ENCODE data around the gene RNF222.

The RNF222 gene

GRCh38 chr17:8387914-8388651, 9.5 kb downstream of the RNF222 start:
- Histone ChIP-seq H3K9me3 (ENCODE audit: low read length) (no peaks in the 10 kb centered on the region), H2AFZ (ENCODE audit: low read length) (no peak overlapping the region), H4K20me1 (ENCODE audit: insufficient read depth, low read length) (no peaks in the 10 kb centered on the region), H3K4me2 (ENCODE audit: low read length) (no peak overlapping the region), H3F3A (ENCODE audit: insufficient read depth, low read length) (no peaks in the 10 kb centered on the region), H3K27ac (ENCODE audit: low read depth, low read length, poor library complexity, severe bottlenecking) (no peak overlapping the region), H3K9ac (ENCODE audit: low read length) (no peak overlapping the region), H3K36me3 (ENCODE audit: insufficient read depth, low read length) (no peaks in the 10 kb centered on the region), H3K79me2 (ENCODE audit: insufficient read depth, low read length) (no peaks in the 10 kb centered on the region), H3K9me2 (ENCODE audit: low read depth, low read length) (no peaks in the 10 kb centered on the region), H3K4me3 (ENCODE audit: low read depth, low read length, poor library complexity, severe bottlenecking) (no peak overlapping the region), H3K4me1 (ENCODE audit: insufficient read depth, low read length, severe bottlenecking) (peaks cover 10% of the 10 kb centered on the region), H3K27me3 (ENCODE audit: insufficient read depth, low read length) (no peaks in the 10 kb centered on the region)
- no peak for TF ChIP-seq EZH2 (IDR thresholded peaks at IDR 0.05; ENCODE audit: borderline replicate concordance, low read length)
- TF ChIP-seq, protein P1, sequence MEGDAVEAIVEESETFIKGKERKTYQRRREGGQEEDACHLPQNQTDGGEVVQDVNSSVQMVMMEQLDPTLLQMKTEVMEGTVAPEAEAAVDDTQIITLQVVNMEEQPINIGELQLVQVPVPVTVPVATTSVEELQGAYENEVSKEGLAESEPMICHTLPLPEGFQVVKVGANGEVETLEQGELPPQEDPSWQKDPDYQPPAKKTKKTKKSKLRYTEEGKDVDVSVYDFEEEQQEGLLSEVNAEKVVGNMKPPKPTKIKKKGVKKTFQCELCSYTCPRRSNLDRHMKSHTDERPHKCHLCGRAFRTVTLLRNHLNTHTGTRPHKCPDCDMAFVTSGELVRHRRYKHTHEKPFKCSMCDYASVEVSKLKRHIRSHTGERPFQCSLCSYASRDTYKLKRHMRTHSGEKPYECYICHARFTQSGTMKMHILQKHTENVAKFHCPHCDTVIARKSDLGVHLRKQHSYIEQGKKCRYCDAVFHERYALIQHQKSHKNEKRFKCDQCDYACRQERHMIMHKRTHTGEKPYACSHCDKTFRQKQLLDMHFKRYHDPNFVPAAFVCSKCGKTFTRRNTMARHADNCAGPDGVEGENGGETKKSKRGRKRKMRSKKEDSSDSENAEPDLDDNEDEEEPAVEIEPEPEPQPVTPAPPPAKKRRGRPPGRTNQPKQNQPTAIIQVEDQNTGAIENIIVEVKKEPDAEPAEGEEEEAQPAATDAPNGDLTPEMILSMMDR (IDR thresholded peaks at IDR 0.05; ENCODE audit: low read length) = no peak

GRCh38 chr17:8386841-8387240, 10.8 kb downstream of the RNF222 start:
- Histone ChIP-seq H2AFZ (ENCODE audit: low read length) (no peak overlapping the region), H3K4me1 (ENCODE audit: insufficient read depth, low read length, severe bottlenecking) (peaks cover 11% of the 10 kb centered on the region), H3K9me3 (ENCODE audit: low read length) (no peaks in the 10 kb centered on the region), H3K27ac (ENCODE audit: low read depth, low read length, poor library complexity, severe bottlenecking) (no peak overlapping the region), H3K9ac (ENCODE audit: low read length) (no peak overlapping the region), H3K27me3 (ENCODE audit: insufficient read depth, low read length) (no peaks in the 10 kb centered on the region), H3K36me3 (ENCODE audit: insufficient read depth, low read length) (peaks cover 8% of the 10 kb centered on the region), H3K9me2 (ENCODE audit: low read depth, low read length) (no peaks in the 10 kb centered on the region), H3K79me2 (ENCODE audit: insufficient read depth, low read length) (peaks cover 10% of the 10 kb centered on the region), H4K20me1 (ENCODE audit: insufficient read depth, low read length) (no peaks in the 10 kb centered on the region), H3K4me3 (ENCODE audit: low read depth, low read length, poor library complexity, severe bottlenecking) (no peak overlapping the region), H3F3A (ENCODE audit: insufficient read depth, low read length) (no peaks in the 10 kb centered on the region), H3K4me2 (ENCODE audit: low read length) (no peak overlapping the region)
- no peak for TF ChIP-seq EZH2 (IDR thresholded peaks at IDR 0.05; ENCODE audit: borderline replicate concordance, low read length)
- TF ChIP-seq, protein P1 (IDR thresholded peaks at IDR 0.05; ENCODE audit: low read length) = no peak

GRCh38 chr17:8384801-8385378, 12.7 kb downstream of the RNF222 start:
- Histone ChIP-seq H3K9ac (ENCODE audit: low read length) (no peak overlapping the region), H3K36me3 (ENCODE audit: insufficient read depth, low read length) (peaks cover 28% of the 10 kb centered on the region), H3K4me2 (ENCODE audit: low read length) (peak overlapping the region; percentile 87; the same call in 1 of the 2 replicates), H3K4me1 (ENCODE audit: insufficient read depth, low read length, severe bottlenecking) (peaks cover 31% of the 10 kb centered on the region), H3K4me3 (ENCODE audit: low read depth, low read length, poor library complexity, severe bottlenecking) (no peak overlapping the region), H3K27me3 (ENCODE audit: insufficient read depth, low read length) (no peaks in the 10 kb centered on the region), H4K20me1 (ENCODE audit: insufficient read depth, low read length) (no peaks in the 10 kb centered on the region), H3K79me2 (ENCODE audit: insufficient read depth, low read length) (peaks cover 19% of the 10 kb centered on the region), H3K27ac (ENCODE audit: low read depth, low read length, poor library complexity, severe bottlenecking) (no peak overlapping the region), H3F3A (ENCODE audit: insufficient read depth, low read length) (0 out of 2 replicates have a peak, but pooled peaks cover 8% of the 10 kb centered on the region), H2AFZ (ENCODE audit: low read length) (no peak overlapping the region), H3K9me3 (ENCODE audit: low read length) (no peaks in the 10 kb centered on the region), H3K9me2 (ENCODE audit: low read depth, low read length) (no peaks in the 10 kb centered on the region)
- no peak for TF ChIP-seq EZH2 (IDR thresholded peaks at IDR 0.05; ENCODE audit: borderline replicate concordance, low read length)
- TF ChIP-seq, protein P1 (IDR thresholded peaks at IDR 0.05; ENCODE audit: low read length) = no peak

Measured in OCI-LY1 (cell line).